HuH-7 (cell line): ENCODE results near the gene THRA.

Experiments used
- DNase-seq: peaks from one replicate; pipeline ENCODE4 v3.0.0; 2011; ENCODE audit warnings: low spot score

THRA gene

DNA sequence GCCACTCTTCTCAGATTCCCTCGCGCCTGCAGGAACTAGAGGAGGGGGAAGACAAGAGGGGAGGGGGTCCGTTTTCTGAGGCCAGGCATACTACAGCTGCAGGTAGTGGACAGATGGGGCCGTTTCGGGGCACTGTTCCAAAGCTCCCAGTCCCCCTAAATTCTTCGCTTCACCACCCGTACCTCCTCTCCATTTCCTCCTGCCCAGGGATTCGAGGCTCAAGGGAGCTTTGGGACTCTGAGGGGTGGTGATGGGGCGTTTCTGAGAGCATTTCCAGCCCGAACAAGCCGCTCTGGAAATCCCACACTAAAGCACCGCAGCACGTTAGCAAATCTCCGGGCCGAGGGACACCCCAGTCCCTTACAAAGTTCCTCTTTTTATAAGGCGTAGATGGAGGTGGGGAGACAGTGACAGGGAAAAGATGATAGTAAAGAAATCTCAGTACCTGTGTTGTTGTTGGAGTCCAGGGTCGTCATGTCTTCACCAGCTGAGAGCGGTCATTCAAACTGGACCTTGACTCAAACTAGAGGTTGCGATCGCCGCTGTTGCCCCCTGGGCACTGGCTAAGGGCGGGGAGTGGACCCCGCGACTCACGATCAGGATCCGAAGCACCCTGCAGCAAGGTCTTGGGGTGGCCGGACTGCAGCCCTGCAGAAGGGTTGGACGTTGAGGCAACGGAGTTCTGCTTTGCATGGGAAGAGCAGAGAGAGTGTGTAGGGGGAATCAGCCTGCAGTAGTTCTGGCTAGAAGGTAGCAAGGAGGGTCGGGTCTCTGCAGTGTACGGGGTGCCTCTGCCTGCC, 37.1 kb downstream of the THRA start:
- DNase-seq: no peak

DNA sequence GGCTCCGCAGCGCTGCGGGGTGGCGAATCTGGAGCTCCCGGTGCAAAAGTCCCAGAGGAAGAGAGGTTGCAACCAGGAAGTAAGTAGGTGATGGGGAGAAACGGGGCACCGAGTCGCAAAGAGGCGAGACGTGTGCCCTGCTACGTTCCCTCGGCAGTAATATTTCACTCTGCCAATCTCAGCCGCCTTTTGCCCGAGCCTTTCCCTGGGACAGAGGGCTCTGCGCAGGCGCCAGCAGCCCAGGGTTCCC, 37.6 kb downstream of the THRA start, which contains the start of gene NR1D1:
Gene NR1D1, minus strand, starts transcription at position 171 of the 250 bp plus-strand sequence. CDS start 495 bp downstream, outside the sequence.
- no peak for DNase-seq

DNA sequence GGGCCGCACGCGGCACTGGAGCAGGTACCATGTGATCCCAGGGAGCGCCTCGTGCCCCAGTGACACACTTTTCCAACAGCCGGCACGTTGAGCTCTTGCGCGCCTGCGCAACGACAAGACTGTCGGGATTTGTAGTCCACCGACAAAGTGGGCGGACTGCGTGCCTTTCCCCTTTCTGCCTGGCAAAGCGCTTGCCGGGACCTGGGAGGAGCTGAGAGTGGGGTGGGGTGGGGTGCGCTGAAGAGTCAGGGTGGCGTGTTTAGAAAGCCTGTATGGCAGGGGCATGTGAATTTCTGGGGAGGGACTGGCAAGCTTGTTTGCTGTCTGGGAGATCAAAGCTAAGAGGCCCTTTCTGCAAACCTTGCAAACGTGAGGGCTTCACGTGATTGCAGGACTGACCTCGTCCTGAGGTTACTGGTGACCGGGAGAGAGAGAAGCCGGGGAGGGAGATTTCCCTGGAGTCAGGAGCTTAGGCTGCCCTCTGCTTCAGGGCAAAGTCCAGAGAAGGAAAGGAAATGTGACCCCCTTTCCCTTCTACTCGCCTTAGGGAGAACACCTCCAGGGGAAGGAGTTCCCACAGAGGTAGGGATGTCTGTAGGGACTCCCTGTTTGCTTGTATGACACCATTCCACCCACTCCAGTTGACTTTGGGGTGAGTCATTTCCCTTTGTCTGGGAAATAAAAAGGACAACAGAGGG, 38.1 kb downstream of the THRA start:
- DNase-seq: peak; percentile 96

DNA sequence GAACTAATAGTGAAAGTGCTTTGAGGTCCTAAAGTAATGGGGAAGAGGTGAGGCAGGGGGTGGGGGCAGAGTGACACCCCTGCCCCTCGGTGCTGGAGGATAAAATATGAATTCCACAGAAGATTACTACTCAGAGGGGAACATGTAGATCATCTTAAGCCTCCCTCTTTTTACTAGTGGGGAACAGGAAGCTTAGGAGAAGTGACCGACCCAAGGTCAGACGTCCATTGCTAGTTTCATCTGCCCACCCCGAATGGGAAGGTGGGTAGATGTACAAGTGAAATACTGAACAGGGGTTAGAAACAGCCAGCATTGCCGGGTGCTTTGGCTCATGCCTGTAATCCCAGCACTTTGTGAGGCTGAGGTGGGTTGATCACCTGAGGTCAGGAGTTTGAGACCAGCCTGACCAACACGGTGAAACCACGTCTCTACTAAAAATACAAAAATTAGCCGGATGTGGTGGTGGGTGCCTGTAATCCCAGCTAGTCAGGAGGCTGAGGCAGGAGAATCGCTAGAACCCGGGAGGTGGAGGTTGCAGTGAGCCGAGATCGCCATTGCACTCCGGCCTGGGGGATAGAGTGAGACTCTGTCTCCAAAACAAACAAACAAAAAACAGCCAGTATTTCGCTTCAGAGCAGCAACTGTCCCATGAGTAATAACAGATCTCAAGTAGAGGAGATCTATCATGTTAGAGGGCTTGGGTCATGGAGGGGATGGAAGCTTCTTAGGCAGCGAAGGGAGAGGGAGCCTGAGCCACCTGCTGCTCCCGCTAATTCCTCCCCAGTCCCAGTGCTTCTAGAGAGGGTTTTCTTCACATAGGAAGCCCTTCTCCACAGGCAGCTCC, 38.8 kb downstream of the THRA start:
- DNase-seq: no peak

DNA sequence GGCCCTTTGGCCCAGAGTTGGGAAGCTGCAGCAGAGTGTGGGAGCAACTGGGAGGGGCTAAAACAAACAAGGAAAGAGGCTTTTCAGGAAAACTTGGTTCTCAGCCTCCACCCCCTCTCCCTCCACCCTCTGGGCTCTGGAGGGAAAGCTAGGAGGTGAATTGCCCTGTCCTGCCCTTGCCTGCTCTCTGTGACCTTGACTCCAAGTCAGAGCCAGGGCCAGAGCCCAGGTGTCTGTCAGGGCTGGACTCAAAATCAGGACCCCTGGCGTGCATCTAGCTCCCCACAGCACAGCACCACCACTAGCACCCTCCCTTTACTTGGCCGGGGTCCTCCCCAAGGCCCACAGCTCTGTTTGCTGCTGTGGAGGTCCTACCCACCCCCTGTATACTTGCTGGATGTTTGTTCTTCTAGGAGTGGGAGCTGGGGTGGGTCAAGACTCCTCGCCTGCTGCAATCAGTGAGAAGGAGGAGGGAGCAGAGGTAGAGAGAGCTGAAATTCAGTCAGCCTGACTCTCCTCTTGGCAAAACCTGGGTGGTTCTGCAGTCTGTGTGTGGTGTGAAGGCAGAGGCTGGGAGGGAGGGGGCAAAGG, 40.4 kb downstream of the THRA start:
- no peak for DNase-seq

DNA sequence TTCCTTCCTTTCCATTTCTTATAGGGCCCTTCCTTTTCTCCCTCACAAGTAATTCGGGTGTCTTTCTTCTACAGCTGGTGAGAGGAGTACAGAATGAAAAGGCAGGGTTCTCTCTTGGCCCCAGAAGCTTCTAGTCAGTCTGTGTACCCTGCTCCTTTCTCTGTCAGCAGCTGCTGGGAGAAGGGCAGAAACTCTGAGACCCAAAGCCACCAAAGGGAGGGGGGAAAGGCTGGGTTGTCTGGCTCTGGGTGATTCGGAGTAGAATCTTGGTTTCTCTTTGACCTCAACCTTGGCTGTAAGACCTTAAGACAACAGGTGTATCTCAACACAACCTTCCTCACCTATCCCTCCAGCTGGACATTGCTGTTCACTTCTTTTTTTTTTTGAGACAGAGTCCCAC, 40.9 kb downstream of the THRA start:
- no peak for DNase-seq

DNA sequence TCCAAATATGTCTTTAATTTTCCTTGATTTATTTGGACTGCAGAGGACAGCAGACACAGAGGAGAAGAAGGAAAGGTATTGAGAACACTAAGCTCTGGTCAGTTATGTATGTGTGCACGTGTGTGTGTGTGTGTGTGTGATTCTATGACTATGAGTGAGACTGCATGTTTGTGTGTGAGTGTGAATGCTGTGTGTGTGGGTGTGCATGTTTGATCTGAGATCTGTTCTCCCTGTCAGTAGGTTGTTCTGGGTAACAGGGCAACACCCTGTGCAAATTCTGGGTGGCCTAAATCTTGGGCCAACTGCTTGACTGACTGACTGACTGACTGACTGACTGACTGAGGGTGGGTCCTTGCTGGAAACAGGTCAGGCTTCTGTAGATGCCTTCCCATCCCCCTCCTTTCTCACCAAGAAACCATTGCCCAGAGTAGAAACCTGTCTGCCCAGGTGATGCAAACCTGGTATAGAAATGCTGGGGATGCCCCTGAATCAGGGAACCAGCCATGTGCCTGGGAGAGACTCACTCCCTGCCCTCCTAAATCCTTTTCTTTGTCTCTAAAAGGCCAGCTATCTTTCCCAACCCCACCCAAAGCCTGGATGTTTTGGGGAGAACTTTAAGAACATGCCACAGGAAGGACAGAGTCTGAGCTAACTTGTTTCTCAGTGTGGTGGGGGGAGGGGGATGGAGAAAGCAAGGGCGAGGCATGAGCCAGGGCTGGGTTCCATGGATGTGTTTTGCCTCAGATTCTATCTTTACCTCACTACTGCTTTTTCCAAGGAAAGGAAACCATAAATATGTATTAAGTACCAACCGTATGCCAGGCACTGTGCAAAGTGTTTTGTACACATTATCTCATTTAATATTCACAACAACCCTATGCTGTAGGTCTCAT, 42.1 kb downstream of the THRA start:
- DNase-seq: no peak

DNA sequence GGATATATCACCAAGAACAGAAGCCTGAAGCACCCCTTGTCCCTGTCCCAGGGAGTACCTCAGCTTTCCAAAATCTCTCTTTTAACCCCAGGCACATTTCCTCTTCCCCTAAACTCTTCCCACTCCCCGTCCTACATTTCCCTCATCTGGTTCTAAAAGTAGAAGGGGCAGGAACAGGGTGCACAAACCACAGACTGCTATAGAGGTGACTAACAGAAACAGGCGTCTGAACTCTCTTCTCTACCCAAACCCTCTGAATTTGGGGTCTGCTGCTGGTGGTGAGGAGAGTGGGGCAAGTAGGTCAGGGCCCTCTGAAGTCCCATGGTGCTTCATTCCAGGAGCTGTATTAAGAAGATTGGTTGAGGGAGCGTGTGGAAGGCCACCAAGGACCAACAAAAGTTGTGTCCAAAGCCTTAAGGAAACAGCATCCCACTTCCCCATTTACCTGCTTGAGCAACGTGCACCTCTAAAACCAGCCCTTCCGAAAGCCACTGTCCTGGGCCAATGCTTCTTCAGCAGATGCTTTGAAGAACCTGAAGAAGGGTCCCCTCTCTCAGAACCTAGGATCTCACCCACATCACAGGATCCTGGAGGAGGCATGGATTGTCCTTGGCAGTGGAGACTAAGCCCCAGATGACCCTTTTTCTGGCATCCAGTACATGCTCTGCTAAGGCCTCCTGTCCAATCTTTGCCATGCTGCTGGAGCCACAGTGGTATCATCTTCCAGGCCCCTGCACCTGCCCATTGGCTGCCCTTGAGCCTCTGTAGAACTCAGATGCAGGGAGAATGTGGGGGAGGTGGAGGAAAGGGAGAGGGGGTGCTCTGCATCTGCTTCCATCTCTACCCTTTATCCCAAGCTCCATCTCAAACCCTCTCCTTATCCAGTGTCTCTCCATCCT, 43.3 kb downstream of the THRA start:
- no peak for DNase-seq

DNA sequence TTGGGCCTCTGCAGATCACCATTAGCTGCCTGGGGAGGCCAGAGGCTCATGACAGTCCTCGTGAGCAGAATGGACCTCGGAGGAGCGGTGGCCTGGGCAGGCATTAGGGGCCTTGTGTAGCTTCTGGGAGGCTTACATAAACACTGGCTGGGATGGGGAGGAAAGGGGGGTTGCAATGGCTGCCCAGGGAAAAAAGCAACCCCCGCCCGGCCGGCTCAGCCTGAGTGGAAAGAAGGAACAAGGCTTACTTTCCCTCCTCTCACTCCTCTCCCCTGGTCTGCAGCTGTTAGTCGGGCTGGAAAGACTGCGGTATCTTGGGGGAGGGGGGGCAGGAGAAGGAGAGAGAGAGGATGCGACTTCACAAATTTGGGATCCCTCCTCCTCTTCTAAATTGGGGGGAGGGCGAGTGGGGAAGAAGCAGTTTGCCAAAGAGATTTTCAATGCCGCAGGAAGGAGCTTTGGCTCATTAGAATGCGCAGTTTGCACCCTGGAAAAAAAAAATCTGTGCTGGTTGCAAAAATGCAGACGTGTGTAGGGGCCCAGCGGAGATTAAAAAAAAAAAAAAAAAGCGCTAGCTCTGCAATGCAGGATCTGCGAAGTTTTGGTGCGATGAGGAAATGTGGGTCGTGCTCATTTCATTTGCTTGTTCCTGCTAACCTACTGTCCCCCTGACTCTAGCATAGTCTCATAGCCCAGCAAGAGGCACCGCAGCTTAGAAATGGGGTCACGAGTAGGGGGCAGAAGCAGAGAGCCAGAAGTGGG, 44.2 kb downstream of the THRA start:
- DNase-seq: no peak

DNA sequence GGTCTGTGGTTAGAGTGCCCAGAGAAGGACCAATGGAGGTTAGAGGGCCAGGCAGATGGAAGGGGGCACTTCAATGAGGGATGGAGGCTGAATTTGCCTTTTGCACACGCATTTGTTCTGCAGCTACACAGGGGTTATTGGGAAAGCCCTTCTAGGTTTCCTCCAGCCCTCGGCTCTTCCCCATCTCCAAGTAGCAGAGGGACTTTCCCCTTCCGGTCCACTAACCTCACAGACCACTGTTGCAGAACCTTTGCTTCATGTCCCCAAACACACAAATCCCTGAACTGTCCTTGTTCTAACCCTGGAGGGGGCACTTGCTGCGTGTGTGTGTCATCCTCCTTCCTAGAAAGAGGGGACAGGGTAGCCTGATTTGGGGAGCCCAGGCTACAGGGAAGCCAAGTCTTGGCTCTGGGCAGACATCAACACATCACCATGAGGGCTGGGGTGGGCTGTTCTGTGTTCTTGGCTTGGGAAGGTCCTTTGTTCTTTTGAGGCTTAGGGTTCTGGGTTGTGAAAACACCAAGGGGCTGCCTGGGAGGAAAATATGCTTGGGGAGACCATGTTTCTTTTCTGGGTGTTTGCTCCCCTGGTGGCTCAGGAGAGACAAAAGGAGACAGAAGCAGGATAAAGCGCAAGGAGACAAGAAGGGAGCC, 44.9 kb downstream of the THRA start:
- no peak for DNase-seq

DNA sequence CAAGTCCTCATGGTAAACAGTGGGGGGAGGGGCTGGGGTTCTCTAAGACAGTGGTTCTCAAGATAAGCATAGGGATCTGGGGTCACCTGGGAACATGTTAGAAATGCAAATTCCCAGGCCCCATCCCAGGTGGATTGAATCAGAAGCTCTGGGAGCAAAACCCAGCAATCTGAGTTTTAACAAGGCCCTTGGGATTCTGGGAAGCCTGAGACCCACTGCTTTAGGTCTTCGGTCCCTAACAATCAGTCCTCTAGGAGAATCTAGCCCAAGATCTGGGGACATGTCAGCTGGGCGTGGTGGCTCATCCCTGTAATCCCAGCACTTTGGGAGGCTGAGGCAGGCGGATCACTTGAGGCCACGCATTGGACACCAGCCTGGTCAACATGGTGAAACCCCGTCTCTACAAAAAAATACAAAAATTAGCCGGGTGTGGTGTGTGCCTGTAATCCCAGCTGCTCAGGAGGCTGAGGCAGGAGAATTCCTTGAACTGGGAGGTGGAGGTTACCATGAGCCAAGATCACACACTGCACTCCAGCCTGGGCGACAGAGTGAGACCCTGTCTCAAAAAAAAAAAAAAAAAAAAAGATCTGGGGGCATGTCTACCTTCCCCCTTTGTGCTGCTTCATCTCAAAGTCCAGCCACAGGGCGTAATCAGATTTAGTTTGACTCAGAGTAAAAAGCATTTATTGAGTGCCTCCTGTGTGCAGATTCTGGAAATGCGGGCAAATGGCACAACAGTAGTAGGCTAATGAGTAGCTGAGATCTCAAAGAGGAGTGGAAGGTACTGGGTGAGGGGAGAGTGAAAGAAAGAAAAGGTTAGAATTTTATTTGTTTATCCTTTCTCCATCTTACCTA, 46.4 kb downstream of the THRA start:
- DNase-seq: no peak

DNA sequence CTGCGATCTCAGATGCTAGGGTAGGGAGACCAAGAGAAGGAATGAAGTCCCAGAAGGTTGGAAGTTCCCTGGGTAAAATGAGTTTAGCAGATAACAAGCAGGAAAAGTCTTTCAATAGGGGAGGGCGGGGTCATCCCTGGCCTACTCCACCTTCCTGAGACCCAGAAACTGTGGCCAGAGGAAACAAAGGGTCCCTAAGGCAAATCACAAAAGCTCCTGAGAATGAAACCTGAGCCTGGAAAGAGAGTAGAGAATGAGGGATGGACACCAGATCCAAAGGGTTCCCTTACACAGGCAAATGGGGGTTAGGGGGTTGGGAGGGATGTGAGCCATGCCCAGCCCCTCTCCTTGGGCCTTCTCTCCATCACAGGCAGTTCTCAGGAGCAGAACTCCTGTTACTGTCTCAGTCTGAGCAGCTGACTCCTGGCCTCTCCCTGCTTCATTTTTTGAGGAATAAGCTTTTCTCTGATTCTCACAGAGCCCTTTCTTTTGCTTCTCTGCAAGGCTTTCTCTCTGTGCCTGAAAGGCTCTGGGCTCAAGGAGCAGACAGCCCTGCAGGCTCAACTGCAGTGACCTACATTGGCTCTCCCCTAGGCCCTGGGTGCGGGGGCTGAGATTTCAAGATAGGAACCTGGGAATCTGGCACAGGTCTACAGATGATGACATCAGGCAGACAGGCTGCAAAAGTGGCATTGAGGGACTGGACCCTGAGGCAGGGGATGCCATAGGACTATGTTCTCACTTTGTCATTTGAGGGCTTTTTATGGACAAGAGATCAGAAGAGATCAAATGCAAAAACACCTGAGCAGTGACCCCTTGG, 47.5 kb downstream of the THRA start:
- no peak for DNase-seq

DNA sequence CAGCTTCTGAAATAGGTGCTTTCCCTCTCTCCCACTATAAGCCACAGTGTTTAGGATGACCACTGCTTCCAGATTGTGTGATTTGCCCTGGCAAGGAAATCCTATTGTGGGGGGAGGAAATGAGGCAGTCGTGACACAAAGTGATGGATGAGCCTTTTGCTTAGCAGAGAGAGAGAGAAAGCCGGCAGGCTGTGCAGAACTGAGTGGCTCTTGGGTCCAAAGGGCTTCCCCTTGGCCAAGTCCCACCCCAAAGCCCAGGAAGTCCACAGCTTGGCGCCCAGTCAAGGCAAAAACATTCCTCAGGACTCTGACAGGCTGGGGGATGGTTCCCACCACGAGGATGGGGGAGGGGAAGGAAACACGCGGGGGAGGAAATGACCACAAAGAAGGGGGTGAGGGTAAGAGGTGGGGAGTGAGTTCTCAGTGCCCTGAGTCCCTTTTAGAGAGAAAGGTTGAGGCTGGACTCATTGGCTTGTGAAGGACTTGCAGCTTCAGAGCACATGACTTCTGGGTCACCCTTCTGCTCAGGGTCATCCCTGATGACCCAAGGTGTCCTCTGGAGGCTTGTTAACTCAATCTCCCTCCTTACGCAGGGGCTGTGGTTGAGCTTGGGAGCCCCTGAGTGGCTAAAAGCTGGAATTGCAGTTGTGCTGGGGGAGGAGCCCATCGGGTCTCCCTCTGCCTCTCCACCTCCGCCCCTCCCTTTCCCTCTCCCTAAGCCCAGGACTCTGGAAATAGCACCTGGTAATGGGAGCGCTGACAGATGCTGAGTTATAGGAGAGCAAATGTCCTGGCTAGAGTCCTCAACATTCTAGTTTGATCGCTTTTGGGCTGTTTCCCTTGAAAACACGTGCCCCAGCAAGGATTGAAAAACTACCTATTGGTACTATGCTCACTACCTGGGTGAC, 48.7 kb downstream of the THRA start:
- peak; percentile 93 for DNase-seq

DNA sequence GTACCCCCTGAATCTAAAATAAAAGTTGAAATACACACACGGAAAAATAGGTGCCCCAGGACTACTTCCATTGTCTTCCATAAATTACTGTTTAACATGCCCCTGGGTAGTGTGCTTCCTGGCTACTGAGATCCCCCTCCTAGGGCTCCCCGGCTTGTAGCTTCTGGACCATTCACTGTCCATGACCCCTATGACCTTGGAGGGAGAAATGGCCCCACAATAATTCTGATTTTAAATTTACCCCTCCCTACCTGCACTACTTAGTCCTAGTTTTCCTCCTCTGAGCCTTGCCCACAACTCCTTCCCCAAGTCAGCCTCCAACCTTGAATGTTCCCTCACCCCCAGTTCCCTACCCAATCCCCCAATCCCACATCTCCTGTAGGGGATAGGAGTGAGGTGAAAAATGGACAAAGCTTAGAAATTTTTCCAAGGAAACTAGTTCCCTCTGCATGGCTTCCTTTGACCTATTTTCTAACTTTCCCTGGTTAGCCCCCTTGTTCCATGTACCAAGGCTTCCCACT, 49.5 kb downstream of the THRA start:
- DNase-seq: no peak

DNA sequence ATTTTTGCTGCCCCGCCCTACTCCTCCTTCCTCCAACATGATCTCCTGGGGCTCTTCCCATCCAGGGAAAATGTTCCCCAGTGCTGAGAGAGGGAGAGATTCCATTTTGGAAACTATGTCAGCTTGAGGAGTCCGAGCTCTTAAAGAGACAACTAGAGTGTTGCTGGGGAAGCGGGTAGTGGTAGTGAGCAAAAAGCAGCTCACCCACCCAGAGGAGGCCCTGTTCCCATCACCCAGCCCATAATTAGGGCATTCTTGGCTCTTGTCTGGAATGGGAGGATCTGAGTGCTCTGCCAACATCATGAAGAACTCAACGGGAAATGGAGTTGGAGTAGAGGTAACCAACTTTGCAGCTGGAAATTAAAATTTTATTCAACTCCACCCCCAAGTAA, 49.9 kb downstream of the THRA start:
- DNase-seq: no peak
